SH-SY5Y (cell line): Measurements from ENCODE around the gene RUSC1.

Source experiments
- GATA2 ChIP-seq: IDR thresholded peaks from 2 replicates; pipeline ENCODE4 v1.6.1; 2011; ENCODE audit warnings: mild to moderate bottlenecking, low read depth, low read length
- GATA3 ChIP-seq: IDR thresholded peaks from 2 replicates; pipeline ENCODE4 v1.6.1; 2011; ENCODE audit warnings: low read depth, mild to moderate bottlenecking, low read length, moderate library complexity

The RUSC1 gene

DNA sequence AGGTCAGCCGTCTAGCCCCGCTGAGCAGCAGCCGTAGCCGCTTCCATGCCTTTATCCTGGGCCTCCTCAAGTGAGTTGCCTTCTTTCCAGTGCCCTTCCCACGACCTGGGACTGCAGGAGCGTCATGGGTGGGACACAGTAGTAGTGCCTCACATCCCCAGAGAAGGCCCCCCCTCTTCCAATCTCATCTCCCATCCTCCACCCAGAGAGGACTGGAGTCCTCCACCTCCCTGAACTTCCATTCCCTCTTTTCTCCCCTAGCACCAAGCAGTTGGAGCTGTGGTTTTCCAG is 4.9 kb downstream of the RUSC1 start:
- TF ChIP-seq GATA3 (no peak), GATA2 (no peak)

DNA sequence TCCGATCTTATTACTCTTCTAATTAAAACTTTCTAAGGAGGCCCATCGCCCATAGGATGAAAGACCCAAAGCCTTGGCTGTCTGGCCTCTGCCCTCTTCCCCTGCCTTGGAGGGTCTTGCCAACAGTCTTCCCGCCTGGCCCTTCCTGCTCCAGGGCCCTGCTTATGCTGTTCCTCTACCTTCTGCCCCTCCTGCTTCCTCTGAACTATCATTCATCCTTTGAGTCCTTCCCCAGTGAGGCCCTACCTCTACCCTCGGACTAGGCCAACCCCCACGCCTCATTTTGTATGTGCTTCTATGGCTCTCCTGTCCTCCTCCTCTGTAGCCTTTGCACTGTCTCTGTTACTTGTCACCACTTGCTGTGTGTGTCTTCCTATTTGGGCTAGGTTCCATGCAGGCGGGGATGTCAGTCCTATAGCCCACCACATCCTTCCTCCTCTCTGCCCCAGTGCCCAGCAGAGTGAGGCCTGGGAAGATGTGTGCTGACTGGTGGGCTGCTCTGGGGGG is 5.4 kb downstream of the RUSC1 start:
- TF ChIP-seq GATA2 (no peak), GATA3 (no peak)

DNA sequence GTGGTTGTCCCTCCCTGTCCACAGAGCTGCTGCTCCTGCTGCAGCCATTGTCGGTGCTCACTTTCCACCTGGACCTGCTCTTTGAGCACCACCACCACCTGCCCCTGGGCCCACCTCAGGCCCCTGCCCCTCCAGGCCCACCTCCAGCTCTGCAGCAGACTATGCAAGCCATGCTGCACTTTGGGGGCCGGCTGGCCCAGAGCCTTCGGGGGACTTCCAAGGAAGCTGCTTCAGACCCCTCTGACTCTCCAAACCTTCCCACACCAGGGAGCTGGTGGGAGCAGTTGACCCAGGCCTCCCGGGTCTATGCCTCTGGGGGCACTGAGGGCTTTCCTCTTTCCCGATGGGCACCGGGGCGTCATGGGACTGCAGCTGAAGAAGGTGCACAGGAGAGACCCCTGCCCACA is 5.9 kb downstream of the RUSC1 start:
- TF ChIP-seq GATA3 (no peak), GATA2 (no peak)

DNA sequence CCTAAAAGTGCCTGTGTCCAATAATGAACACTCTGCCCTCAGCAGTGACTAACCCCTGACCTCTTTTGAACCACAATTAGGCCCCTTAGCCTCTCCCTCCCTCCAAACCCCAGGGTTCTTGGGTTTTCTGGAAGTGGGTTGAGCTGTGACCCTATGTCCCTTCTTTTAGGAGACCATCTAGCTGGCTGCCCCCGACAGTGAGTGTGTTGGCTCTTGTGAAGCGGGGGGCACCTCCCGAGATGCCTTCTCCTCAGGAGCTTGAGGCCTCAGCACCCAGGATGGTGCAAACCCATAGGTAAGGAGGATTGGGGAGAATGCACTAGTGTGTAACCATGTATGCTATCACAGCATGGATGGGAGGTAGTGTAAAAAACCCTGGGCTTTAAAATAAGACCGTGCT is 7.3 kb downstream of the RUSC1 start:
- TF ChIP-seq GATA3 (no peak), GATA2 (no peak)

DNA sequence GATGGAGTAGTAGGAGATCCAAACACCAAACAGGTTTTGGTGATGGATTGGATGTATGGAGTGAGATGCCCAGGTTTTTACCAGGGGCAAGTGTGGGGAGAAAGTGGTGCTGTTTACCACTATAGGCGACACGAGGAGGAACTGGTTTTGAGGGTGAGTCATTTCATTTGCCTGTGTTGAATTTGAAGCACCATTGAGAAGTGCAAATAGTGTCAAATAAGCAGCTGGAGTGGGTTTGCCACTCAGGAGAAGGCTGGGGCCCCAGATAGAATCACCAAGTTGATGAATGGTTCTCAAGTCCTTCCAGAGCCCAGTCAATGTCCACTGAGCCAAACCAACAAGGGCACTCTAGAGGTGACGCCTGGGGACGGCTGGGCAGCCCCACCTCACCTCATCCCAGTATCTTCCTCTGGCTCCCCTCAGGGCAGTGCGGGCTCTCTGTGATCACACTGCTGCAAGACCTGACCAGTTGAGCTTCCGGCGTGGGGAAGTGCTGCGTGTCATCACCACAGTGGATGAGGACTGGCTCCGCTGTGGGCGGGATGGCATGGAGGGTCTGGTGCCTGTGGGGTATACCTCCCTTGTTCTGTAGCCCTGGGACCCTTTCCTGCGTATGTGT is 9.4 kb downstream of the RUSC1 start:
- TF ChIP-seq GATA3 (no peak), GATA2 (no peak)

DNA sequence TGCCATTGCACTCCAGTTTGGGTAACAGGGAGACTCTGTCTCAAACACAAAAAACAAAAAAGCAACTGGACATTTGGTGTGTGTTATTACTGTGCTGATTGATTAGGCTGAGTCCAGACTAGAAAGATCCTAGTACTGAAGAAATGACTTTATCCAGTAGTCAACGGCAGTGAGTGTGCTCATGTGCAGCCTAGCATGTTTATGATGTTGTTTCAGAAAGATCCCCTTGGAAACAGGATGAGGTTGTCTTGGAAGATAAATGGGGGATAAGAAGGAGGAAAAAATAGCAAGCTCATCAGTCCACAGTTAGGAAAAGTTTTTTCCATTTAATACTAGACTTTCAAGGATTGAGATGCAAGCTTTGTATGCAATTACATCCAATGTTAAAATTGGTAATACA is 14.3 kb downstream of the RUSC1 start:
- TF ChIP-seq GATA2 (no peak), GATA3 (no peak)

DNA sequence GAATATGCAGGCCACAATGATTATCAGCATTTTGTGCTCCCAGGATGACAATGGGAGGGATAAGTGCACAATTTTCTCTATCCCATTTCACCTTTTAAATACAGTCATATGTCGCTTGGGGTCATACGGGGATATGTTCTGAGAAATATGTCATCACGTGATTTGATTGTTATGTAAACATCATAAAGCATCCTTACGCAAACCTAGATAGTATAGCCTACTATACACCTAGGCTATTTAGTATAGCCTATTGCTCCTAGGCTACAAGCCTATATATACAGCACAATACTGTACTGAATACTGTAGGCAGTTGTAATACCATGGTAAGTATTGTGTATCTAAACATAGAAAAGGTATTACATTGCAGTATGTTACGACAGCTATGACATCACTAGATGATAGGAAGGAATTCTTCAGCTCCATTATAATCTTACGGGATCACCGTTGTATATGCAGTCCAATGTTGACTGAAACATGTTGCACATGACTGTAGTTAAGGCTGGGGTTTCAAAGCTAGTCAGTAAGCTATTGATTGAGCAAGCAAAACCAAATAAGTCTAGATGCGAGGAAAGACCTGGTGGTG is 18.9 kb downstream of the RUSC1 start:
- no peak for TF ChIP-seq GATA2
- TF ChIP-seq GATA3: no peak

DNA sequence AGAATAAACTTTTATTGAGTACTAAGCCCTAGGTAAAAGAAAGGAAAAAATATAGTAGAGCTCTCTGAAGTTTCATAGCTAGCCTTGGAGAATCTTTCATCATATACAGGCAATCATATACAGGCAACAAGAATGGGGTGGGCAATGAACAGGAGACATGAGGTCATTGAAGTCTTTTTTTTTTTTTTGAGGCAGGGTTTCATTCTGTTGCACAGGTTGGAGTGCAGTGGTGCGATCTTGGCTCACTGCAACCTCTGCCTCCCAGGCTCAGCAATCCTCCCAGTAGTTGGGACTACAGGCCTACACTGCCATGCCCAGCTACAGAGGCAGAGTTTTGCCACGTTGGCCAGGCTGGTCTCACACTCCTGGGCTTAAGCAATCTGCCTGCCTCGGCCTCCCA is 22.1 kb downstream of the RUSC1 start:
- no peak for TF ChIP-seq GATA3

DNA sequence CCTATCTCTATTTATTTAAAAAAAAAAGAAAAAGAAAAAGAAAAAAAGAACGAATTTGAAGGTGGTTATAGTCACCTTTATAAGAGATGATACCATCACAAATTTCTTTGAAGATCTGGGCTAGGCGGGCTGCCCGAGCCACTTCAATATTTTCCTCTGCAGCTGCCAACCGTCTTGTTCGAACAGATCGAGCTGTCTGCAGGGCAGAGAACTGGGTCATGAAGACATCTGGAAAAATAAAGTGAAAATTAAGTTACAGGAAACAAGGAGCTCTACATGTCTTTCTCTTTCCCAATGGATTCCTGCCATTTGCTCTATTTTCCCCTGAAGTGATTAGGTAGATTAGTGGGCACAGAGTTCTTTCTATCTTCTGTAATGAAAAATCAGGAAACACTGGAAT is 31.9 kb downstream of the RUSC1 start:
- TF ChIP-seq GATA3: no peak
- TF ChIP-seq GATA2: no peak

DNA sequence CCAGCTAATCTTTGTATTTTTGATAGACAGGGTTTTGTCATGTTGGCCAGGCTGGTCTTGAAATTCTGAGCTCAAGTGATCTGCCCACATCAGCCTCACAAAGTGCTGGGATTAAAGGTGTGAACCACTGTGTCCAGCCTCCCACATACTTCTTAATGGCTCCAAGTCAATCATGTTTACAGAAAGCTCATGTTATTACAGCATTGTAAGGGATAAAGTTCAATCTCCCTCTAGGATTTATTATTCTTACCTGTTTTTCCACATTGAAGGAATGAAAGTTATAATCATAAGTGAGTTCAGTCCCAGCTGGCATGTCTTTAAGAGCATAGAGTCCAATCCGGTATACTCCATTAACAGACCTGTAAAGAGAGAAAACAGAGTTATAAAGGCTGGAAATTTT is 39.4 kb downstream of the RUSC1 start:
- TF ChIP-seq GATA3 (no peak), GATA2 (no peak)

DNA sequence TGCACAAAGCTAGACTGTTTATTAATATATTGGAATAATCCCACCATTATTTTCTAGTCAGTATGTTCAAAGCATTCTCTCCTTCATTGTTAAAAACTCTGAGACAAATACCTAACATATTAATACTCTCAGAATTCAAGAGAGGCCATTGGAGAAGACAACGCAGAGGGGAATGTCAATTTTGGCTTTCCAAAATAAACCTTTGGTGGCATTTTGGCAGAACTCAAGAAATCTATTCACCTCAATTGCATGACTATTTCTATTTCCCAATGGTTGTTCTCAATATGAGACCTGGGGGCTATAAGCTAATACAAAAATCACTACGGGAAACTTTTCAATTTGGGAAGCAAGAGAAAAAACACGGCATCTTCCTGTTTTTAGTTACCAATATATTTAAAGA is 58.5 kb downstream of the RUSC1 start:
- TF ChIP-seq GATA3 (no peak), GATA2 (no peak)

DNA sequence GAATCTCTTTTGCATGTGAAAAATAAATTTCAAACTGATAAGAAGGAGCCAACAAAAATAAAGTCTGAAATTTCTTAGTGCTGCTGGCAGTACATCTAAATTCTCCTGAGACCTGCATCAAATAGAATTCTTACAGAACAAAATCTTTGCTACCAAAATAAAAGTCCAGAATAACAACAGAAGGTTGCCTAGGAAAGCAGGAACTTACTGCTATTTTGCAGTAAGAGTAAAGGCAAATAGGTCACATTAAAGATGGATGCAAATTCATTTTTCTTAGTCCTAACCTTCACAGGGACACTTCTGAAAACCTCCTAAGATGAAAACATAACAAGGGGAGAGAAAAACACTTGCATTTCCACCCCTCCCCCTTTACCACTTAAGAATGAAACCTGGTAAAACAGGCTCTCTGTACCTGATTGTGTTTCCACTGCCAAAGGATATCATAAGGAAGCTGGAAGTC is 59.0 kb downstream of the RUSC1 start:
- TF ChIP-seq GATA2: no peak
- no peak for TF ChIP-seq GATA3
